ENCODE measurements around the gene CC2D1A.

The CC2D1A gene

DNA sequence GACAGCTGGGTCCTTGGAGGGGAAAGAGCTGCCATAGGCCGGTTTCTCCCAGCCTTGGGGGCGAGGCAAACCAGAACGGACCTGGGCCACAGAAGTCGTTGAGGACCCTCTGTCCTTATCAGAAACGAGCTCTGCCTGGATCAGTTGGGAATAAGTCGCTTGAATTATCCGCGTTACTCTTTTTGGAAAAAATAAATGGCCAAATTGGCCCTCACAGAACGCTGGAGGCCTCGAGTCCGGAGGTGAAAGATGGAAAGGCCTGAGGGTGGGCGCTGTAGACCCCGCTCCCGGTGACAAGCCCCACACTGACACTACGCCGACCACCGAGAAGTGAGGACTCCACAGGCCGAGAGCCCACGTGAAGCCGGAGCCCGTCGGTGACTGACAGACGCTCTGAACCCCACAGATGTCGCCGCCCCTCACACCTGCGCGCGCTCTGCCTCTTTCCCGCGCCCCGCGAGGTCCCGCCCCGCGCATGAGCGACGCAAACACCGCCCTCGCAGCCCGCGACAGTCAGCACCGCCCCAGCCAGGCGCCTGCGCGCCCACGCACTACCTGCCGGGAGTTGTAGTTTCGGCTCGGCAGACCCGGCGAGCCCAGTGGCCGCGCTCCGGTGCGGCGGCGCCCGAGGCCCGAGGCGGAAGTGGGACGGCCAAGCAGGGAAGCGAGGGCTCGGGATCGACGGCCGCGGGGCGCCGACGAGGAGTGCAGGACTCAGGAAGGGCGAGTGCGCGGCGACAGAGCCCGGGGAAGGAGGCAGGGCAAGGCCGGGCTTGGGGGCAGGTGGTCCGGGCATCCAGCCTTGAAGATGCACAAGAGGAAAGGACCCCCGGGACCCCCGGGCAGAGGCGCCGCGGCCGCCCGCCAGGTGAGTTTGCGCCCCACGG is at the start of gene CC2D1A, which contains the start of gene BRME1:
Gene CC2D1A, plus strand, starts transcription at position 568 of the 887 bp plus-strand sequence. Its CDS starts 241 bp downstream, at position 809.
Gene BRME1, minus strand, starts transcription at position 484 of the 887 bp plus-strand sequence. CDS start 1,225 bp downstream, outside the sequence.
- peak; percentile 96 to 97 for DNase-seq

DNA sequence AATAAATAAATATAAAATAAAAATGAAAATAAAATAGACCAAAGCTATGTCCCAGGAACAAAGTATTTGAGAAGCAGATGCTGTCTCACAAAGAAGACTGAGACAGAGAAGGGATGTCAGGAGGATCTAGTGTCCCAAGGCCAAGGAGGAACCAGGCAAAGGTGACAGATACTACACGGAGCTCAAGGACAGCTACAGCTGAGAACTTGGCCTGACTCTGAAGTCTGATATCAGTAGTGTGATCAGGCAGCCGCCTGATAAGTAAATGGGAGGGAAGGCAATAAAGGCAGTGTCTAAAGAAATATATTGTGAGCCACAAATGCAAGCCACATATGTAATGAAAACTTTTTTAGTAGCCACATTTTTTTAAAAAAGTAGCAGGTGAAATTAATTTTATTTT is 49.5 kb upstream of the CC2D1A start:
- no peak for DNase-seq

- DNase-seq: no peak
Observed at GRCh38 chr19:13859361-13859880, 46.6 kb upstream of the CC2D1A start.

DNA sequence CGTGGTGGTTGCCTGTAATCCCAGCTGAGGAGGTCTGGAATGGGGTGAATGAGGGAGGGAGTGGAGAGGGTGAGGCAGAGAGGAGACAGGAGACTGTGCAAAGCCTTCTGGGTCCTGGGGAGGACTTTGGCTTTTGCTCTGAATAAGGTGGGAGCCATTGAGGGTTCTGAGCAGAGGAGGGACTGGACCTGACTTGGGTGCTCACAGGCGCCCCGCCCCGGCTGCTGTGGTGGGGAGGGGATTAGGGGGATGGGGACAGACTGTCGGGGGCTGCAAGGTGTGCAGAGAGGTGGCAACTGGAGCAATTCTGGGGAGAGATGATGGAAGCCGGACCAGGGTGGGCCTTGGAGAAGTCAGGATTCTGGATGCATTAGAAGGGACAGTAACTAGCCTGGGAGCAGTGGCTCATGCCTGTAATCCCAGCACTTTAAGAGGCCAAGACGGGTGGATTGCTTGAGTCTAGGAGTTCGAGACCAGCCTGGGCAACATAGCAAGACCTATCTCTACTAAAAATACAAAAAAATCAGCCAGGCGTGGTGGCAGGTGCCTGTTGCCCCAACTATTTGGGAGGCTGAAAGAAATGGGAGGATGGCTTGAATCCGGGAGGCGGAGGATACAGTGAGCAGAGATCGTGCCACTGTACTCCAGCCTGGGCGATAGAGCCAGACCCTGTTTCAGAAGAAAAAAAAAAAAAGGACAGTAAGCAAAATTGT is 45.2 kb upstream of the CC2D1A start:
- no peak for DNase-seq

DNA sequence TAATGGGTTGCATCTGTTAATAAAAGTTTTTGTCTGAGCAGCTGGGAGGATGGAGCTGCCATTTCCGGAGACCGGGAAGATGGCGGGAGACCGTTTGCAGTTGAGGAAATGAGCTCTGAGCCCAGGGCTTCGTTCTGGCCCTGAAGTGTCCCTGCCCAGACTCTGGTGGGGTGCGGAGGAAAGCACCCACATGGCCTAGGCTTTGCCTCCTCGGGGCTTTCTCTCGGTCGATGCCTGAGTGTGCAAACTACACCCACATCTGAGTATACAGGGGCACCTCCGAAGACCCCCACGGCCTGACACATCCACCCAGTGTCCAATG is 44.6 kb upstream of the CC2D1A start:
- DNase-seq: no peak

DNA sequence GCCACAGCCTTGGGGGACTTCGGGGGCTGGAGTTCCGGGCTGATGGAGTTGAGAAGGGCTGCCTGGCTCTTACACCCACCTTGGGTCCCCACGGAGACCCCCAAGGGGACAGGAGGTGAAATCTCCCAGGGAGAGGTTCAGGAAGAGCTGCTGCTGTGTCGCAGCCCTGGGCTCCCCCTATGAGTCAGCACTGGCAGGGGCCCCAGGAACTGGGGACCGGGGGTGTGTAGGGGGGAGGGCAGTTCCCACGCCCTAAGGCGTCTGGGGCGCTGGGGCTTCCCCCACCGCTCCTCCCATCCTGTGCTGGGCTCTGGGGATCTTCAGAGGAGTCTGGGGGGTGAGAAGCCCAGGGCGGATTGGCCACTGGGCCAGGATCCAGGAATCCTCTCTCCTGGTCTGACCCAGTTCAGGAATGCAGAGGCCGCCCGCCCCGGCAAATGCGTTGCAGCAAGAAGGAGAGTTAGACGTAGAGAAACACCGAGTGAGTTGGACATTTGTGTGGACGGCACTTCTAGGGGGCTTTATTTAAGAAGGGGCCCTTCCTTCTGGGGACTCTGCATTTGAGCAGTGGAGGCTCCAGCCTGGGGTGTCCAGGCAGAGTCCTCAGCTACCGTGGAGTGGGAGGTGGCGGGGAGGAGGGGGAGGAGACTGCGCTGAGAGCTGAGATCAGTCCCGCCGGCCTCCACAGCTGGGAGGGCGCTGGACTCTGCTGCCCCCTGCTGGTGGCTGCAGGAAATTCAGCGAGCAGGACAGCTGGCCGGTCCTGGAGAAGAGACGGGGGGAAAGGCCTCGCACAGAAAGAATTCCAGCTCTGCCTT is 44.1 kb upstream of the CC2D1A start:
- DNase-seq: peak; percentile 93 to 94

GRCh38 chr19:13864046-13864666 is 41.8 kb upstream of the CC2D1A start:
- DNase-seq: no peak

DNA sequence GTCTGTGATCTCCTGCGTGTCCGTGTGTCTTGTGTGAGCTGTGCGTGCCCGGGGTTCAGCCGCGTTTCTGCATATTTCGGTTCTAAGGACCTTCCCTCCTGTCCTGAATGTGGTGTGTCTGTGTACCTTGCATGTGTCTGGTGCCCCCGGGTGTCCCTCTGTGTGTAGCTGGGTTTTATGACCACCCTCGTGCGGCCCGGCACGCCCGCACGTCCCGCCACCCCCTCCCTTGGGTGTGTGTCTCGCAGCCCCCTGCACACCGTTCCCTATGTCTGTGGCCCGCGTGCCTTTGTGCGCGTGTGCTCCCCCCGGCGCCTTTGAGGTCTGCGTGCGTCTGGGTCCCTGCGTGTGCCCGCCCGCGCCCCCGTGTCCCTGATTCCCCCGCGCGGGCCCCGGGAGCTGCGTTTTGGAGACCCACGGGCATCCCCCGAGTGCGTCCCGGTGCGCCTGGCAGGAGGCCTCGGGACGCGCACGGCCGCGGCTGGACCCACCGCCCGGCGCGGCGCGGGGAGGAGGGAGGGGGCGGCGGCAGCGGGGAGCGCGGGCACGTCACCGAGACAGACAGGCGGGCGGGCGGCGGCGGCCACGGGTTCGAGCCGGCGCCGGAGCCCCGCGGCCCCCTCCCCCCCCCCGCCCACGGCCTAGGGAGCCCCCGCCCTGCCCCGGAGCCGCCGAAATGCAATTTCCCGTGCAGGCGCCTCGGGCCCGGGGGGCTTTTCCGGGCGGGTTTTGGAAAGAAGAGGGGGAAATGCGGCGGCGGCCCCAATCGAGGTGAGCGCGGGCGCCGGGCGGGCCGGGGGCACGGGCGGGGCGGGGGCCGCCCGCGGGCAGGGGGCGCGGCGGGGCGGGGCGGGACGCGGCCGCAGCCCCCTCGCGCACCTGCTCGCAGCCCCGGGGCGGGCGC is 41.1 kb upstream of the CC2D1A start:
- no peak for DNase-seq

GRCh38 chr19:13865571-13866462 is 40.2 kb upstream of the CC2D1A start:
- DNase-seq: no peak

DNA sequence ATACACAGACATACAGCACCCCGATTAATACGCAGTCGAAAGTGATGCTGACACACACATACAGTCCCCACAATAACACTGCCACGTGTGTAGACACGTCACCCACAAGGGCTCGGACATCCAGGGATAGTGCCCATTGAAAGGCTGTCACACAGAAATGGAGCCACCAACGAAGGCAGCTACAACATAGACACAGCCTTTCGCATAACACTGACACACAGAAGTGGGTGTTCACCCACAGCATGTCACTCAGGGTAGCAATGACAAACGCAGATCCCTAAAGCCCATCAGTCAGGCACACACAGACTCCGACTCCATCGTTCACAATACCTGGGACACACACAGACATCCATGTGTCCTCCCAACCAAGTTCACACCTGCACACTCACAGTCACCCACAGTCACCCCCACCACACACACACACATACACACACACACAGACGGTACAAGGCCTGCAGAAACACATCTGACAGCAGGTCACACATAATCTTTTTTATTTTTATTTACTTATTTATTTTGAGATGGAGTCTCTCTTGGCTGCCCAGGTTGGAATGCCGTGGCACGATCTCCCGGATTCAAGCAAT is 39.4 kb upstream of the CC2D1A start:
- no peak for DNase-seq

DNA sequence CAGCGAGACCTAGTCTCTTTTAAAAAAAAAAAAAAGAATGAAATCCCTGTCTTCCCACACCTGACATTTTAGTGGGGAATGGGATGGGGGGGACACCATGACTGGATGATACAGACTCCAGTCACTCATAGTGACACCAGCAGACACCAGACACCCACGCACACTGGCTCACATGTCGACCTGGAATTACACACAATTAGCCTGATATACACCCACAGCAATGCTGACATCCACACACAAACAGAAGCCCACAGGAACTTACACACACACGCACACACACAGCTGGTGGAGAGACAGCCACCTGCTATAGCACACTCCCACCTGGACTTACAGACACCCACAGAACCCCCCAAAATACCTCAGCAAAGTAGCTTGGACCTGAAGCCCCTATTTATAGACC is 37.3 kb upstream of the CC2D1A start:
- DNase-seq: no peak

DNA sequence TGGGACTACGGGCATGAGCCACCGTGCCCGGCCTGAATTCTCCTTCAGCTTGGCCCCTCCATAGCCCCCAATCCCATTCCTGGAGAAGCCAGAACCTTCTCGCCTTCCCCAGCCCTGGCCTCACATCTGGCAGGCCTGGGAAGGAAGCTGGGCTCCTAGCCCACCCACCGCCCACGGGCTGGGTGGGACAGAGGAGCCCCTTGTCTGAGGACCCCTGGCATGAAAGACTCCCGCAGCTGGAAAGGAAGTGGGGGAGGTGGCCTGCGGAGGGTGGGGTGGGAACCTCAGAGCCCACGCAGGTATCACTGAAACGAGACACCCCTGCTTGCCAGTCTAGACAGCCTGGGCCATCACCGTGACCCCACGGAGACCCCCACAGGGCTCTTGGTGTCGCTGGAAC is 36.7 kb upstream of the CC2D1A start:
- DNase-seq: no peak

- DNase-seq: no peak
Observed at GRCh38 chr19:13870873-13871272, 35.1 kb upstream of the CC2D1A start.

GRCh38 chr19:13872339-13872694 is 33.7 kb upstream of the CC2D1A start:
- DNase-seq: no peak

- peak in 1 of 2 experiments; percentile 33 for DNase-seq
Observed at GRCh38 chr19:13872695-13873389, 33.2 kb upstream of the CC2D1A start.

DNA sequence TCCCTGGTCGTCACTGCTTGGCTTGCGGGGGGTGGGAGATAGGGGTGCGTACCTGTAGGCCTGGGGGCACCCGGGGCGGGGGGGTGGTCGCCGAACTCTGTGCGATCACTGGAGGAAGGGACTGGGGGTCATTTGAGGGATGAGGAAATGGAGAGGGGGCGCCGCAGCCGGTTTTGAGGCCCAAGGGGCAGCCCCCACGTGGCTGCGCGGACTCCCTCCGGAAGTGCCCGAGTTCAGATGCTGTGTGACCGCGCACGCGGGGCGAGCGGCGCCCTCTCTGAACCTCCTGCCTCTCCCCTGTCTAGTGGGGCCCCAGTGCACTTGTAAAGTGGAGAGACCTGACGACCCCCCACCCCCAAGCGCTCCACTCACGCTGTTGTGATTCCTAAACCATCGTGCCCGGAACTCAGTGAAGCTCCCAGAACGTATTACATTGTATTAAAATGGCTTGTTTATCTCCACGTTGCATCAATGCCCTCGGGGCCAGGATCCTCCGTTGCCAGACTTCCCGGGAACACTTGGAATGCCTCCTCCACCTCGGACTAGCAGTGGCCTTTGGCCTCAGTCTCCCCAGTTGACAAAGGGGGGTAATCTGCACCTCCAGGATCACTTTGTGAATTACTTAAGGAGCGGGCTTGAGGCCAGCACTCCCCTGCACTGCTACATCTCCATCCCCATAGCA is 32.0 kb upstream of the CC2D1A start:
- no peak for DNase-seq

DNA sequence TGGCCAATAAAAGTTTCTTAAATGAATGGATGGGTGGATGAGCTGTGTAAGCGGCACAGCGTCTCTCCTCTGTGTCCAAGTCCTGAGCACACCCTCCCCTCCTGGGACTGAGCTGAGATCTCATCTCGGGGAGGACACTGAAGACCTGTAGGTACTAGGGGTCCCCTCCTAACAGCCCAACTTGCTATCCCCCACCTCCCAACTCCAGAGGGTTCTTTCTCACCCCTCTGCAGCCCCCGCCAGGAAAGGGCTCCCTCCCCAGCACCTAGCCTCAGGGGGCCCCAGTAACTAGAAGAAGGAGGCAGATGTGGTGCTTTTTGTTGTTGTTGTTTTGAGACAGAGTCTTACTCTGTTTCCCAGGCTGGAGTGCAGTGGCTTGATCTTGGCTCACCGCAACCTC is 30.2 kb upstream of the CC2D1A start:
- no peak for DNase-seq

DNA sequence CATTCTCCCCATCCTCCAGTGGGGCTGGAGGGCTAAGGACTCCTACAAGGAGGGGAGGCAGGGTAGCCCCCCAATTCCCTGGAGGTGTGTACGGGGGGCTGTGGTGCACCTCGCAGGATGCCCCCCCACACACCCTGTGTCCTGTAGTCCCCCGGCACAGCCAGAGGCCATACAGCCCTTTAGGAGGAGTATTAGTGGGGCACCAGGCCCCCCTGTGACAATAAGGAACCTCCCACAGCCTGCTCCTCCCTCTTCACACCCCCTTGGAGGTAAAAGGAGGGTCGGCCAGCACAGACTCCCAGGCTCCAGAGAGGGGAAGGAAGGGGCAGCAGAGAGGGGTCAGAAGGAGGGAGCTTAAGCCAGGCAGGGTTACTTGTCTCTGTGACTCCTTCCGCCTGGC is 29.2 kb upstream of the CC2D1A start, which contains the start of gene NANOS3:
Gene NANOS3, plus strand, starts transcription at position 301 of the 400 bp plus-strand sequence. CDS start 115 bp downstream, outside the sequence.
- no peak for DNase-seq

DNA sequence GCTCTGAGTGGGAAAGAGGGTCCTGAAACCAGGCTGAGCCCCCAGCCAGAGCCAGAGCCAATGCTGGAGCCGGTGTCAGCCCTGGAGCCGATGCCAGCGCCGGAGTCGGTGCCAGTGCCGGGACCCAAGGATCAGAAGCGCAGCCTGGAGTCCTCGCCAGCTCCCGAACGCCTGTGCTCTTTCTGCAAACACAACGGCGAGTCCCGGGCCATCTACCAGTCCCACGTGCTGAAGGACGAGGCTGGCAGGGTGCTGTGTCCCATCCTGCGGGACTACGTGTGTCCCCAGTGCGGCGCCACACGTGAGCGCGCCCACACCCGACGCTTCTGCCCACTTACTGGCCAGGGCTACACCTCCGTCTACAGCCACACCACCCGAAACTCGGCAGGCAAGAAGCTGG is 28.7 kb upstream of the CC2D1A start:
- no peak for DNase-seq

Measured in activated CD4-positive, alpha-beta T cell treated with anti-CD3 and anti-CD28 coated beads, Interleukin-2, amount 50 U/mL, for 48 hours (primary cell).